GM21447 (cell line): ENCODE data around the gene KCNMB2.
"Not testable (repeated sequence)": the region's sequence is repeated elsewhere in the genome, so short reads cannot be mapped to it uniquely, and the experiment has no call there.

Experiments used
- ATAC-seq: cut with Tn5 transposase; IDR thresholded peaks from one replicate; pipeline ENCODE4 v1.9.1; 2021; ENCODE audit not compliant: unreplicated experiment

The KCNMB2 gene

DNA sequence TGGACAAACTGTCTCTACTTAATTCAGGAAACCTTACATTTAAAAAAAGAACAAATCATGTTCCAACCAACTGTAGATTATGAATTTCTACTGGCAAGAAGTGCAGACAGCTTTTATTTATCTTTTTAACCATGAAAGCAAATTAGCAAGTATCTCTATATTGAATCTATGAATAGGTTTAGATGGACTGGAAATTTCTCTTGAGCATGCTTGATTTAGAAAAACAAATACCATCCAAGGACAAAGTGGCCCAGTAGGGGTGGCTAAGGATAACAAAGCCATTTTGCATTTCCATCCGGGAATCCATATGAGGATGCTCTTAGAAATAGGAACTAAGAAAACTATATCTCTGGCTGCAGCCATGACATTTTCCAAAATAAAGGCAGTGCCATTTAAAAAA, 150.6 kb downstream of the KCNMB2 start:
- no peak for ATAC-seq

DNA sequence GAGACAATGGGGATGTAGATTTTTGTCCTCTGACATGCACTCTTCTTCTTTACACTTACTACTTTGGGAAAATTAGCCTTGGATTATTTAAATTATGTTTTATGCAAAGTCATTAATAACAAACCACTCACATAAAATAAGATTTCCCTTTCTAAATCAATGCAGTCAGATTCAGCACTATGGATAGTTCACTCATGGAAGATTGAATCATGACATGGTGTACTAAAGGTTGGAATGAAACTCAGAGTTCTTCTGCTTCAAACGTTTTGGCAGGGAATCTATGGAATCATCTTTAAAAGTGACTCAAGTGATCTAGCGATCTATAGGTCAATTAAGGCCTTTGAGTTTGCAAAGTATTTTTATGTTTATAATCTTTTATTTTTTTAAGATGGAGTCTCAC, 154.3 kb downstream of the KCNMB2 start:
- ATAC-seq: no peak

DNA sequence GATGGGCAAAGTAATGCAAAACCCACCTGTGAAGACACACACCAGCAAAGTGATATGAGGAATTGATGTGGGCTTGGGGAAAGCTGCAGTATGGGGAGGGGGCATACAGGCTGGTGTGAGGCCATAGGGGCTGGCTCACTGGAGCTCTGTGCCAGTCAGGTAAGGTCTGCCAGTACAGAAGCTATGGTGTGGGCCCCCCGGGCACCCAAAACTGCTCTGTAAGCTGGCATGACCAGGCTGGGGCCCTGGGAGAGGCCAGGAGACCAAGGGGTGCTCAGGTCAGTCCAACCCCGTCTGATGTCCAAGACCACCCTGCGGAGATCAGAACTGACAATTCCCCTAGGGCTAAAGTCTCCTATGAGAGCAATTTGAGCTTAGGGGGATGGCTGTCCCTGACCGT, 163.1 kb downstream of the KCNMB2 start:
- no peak for ATAC-seq

DNA sequence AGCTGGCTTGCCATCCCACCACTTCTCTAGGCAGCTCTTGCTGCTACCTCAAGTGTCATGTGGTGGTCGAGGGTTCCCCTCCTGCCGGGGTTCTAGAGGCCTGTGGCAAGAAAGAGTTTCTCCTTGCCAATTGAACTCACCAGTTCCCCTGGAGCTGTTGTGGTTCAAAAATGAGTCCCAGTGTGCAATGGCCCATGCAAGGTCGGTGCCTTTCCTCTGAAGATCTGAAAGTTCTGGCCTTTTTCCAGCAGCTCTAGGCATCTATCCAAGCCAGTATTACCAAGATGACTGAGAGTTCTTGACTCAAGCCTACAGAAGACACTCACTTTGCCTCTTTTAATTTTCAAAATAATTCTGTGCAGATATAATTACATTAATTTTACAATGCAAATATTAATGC, 163.6 kb downstream of the KCNMB2 start:
- ATAC-seq: peak; percentile 57

DNA sequence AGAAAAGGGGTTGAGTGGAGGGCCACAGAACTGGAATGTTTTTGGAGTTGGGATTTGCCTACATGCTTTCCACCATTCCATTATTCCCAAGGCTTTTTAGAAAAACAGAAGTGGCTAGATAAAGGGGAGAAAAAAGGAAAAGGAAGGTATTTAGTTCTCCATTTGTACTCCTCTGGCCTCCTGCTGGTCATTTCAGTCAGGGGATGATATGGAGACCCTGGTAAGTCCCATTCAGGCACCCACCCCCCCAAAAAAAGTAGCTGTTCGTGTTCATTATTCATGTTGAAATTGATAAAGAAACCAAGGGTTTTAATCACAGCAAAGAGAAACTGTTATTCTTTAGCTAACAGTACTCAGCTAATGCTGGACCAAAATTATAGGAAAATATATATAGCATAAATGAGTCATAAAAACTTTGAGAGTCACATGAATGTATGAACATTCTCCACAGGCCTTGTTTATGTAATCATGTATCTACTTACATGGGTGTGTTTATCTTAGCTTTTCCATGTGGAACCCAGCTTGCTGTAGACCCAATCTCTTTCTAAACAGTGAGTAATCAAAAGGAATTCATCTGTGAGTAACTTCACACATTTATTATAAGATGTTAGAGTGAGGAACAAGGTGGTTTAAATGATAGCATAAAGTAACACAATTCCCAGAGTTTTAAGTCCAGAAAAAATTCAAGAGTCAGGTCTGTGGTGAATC, 167.2 kb downstream of the KCNMB2 start:
- no peak for ATAC-seq

DNA sequence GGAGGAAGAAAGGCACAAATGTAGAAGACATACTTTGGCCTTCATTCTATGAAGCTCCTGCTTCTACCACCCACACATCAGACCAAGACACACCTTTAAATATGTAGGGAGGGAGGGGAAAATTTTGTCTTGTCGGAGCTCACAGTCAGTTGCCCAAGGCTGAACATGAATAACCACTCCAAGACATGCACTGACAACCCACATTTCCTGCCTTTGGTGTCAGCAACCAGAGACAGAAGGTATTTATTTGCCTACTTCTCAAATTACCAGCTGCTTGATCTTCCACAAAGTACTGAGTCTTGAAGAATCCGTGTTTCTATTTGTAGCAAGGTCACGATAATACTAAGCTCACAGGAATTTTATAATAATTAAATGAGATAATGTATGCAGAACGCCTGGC, 169.7 kb downstream of the KCNMB2 start:
- ATAC-seq: no peak

DNA sequence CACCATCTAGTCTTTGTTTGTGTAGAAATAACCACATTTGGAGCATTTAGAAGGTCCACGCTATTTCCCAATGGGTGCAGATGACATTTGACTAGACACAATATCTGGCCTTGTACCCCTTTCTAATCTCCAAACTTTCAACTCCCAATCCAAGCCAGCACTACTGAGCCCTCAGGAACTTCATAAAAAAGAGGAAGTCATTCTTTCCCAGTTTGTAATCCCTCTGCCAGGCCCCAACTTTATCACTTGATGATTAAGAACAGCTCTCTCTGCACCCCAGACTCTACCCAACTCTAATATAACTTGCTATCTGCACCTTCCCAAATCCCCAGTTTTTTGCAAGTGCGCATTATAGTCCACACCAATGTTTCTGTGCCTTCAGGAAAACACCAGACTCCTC, 170.2 kb downstream of the KCNMB2 start:
- ATAC-seq: no peak

DNA sequence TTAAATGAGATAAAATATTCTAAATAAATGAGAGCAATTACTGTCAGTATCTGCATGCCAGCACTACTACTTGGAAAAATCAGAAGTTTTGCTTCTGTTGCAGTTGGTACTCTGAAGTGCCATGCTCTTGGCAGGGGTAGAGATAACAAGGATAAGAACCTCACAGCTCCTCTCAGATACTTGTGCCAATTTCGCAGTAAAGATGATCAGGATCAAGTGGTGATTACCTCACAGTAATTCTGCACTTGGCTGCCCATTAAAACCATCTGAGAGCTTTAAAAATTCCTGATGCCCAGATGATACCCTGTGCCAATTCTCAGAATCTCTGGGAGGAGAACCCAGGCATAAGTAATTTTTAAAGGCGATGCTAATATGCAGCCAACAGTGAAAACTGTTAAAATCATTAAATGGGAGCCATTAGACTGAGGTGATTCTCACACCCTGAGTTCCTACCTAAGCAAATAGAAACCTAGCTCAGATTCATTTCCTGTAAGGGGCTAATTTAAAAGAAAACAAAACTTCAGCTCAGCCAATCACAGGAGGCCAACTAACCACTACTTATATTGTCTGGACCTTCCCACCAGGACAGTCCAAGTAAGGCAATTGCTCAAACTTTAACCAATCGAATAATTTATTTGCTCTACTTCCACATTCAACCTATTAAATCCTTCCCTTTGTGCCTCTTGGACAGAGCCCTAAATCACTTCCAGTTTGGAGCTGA, 171.2 kb downstream of the KCNMB2 start:
- peak; percentile 63 for ATAC-seq

DNA sequence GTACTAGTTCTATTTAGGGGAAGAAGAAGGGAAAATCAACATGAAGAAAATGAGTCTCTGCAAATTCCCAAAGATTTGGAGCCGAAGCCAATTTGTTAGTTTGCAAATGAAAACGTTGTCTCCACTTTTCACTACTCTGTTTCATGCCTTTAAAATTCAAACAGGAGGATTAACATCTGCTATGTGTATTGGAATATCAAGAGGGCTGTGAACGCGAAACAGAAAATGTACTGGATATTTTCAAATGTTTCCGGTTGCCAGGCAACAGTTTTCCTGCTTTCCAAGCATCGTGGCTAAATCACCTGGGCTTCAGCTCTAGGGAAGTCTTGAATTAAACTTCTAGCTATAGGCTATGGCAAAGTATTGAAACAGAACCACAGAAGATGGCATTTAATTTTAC, 172.8 kb downstream of the KCNMB2 start:
- no peak for ATAC-seq

DNA sequence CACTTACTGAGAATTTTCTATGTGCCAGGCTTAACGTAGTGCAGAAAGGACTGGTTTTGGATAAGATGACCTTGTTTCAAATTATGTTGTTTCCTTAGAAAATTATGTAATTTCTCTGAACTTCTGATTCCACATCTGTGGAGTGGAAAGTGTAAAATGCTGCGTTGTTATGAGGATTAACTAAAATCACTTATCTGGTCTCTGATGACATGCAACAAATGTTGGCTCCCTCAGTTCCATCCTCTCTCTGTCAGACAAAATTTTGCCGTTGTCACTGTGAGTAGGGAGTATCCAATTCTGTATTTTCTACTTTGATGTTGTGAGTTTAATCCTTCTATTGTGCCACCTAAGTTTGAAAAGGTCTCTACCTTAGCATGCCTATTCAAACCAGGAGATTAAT, 175.5 kb downstream of the KCNMB2 start:
- no peak for ATAC-seq

DNA sequence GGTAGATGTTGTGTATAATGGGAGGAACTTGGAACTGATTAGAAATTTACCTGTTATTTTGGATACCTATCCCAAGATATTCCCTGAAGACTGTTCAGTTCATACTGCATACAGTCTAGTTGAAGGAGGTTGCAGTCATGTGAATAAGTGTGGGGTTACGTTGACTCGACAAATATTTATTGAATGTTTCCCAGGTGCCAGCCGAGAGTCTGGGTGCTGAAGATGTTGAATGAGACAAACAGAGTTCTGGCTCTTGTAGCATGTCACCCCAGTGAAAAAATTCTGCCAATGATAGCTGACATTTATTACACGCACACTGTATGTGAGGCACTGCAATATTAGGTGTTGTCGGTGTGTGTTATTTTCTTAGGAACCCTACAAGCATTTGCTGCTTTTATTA, 176.0 kb downstream of the KCNMB2 start:
- ATAC-seq: no peak

DNA sequence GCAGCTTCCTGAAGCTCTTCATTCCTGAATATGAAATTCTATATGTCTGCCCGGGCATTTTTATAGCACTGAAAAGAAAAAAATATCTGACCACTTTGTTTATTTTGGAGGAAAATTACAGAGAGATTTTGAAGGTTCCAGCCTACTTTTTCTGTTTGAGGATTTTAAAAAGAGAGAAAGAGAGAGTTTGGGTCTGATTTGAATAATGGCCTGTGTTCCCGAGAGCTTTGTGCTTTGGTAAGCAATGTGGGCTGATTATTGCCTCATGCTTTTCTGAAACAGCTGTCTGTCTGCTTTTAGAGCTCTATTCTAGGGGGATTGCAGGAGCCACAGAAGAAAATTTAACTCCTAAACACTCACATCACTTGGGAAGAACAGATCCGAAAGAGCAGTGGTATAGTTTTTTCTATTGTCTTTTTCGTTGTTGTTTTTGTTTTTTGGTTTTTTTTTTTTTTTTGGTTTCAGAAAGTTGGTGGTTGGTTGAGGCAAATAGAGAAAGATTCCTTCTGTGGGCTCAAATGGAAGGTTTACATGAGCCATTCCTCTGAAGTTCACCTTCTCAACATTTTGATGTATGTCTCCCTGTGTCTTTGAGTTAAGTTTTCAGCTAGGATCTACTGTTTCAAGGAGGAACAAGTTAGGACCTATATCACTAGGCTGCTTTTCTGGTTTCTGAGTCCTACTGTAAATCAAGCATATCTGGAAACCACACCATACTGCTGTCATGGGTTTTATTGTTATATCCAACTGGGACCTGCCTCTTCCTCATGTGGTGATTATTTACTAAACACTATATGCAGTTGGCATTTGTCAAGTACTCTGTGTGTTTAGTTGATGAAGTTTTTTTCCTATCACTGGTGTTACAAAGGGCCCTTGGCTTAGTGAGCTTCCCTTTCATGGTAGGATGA, 178.9 kb downstream of the KCNMB2 start:
- no peak for ATAC-seq

DNA sequence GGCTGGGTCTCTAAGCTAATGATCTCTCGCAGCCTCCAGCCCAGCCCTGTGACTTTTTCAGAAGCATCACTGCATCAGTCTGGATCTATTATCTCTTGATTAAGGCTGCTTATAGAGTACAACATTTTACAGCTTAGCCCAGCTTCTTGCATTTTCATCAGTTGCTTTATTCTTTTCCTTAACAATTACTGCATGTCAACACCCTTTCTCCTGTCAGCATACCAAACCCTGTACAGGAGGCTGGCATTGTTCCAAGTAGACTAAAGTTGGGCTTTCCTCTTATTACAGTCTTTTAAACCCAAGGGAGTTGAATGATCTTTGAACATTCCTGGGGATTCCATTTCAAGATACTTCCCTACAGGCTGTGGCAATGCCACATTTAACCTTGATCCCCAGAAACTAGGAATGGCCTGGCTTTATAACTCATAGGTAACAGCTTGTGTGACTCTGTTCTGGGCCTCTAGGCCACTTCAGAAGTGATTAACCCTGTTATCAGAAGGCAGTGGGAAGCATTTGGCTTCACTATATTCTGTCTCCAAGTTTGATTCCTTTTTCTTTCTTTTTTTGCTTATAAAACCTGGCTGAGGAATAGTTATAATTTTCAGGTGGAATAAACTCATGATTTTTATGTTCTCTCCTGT, 182.9 kb downstream of the KCNMB2 start:
- ATAC-seq: no peak

DNA sequence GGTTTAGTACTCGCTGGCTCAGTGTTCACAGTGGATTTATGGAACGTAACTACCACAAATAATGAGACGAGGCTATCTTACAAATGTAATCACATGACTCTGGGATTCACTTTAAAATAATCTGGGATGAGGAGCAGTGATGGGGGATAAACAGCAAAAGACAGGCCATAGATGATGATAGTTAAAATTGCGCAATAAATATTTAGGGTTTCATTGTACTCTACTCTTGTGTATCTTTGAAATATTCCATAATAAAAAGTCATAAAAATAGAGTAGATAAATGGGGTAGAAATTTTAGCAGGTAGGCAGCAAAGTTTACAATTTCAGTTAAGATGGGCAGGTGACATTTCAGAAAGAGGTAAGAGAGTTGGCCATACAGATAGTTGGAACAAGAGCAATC, 196.6 kb downstream of the KCNMB2 start:
- ATAC-seq: no peak

DNA sequence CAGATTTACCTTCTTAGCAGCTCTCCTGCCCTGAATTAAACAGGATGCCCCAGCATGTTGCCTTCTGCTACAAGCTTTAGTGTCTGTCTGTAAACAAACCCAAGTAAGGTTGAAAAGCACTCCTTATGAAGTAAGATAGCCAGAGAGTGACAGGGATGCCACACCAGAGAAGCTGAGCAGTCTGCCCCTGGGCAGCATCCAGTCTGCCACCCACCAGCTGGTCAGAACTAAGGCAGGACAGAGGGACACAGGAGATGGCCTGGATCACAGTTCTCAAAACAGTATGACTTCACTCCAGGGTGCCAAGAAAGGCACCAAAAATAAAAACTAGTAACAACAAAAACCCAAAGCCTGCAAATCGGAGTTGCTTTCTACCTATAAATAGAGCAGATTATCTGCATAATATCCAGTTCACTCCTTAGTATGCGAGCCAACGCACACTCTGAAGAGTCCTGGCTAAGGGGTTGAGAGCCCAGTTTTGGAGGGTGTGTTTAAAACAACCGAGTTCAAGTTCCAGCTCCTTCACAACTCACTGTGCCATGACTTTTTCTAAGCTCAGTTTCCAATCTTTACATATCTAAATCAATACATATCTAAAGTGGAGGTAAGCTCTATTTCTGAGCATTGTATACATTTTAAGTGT, 198.9 kb downstream of the KCNMB2 start:
- no peak for ATAC-seq

DNA sequence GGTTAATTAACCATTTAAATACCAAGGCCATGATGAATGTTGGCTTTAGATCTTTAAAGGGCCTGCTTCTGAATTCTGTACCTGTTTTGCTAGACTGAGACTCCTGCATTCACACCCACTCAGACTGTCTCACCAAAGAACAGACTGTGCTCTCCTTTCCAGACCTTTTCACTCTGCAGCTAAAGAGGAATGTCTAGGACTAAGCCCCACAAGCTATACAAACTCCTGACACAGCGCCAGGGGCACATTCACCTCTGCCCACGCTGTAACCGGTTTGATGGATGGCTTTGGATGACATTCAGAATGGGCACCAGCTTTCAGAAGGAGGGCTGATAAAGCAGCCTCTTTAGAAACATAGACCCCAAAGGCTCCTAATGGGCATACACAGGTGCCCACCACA, 200.1 kb downstream of the KCNMB2 start:
- ATAC-seq: no peak

DNA sequence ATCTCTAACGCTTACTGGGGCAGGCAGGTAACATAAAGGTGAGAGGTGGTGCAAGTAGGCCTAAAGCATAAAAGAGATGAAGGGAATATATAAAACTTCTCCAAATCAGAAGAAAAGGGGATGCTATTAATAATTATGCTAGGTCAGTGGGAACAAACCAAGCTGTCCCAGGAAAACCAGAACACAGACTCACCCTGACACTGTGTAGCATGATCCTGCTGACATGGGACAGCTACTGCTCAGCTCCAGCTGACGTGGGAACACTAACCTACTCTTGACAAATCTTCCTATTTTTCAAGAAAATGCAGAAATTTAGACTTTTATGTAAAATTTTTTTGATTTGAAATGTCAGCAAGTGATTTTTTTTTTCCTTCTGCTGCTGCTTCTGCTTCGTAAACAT, 203.5 kb downstream of the KCNMB2 start:
- no peak for ATAC-seq

DNA sequence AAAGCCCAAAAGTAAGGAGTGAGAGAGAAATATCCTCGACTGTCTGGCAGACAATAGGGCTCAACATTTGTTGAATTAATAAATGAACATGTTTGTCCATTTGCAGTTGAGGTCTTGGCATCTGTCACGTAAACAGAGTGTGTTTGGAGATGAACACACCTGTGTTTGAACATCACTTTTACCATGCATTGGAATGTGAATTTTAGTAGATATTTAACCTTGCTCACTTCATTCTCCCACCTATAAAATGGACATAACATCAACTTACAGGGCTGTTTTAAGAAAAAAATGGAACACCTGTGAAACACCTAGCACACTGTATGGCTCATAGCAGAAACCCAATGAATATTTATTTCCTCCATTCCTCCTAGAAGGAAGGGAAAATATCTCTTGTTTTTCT, 204.8 kb downstream of the KCNMB2 start:
- no peak for ATAC-seq

DNA sequence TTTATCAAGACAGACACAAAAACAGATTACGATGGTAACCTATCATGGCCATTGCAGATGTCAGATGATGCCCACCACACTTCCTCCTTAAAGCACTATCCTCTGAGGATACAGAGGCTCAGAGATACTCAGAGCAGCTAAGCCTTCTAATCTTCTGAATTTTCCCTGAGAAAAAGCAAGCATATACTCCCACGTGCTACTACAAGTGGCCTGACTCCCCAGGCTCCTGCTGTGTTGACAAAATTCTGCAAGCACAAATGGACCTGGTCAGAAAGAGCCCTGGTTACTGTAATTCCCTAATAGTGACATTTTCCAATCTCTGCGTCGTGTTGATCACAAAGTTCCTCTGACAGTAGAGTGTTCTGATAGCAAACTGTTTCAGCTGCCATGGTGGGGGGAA, 207.1 kb downstream of the KCNMB2 start:
- no peak for ATAC-seq

DNA sequence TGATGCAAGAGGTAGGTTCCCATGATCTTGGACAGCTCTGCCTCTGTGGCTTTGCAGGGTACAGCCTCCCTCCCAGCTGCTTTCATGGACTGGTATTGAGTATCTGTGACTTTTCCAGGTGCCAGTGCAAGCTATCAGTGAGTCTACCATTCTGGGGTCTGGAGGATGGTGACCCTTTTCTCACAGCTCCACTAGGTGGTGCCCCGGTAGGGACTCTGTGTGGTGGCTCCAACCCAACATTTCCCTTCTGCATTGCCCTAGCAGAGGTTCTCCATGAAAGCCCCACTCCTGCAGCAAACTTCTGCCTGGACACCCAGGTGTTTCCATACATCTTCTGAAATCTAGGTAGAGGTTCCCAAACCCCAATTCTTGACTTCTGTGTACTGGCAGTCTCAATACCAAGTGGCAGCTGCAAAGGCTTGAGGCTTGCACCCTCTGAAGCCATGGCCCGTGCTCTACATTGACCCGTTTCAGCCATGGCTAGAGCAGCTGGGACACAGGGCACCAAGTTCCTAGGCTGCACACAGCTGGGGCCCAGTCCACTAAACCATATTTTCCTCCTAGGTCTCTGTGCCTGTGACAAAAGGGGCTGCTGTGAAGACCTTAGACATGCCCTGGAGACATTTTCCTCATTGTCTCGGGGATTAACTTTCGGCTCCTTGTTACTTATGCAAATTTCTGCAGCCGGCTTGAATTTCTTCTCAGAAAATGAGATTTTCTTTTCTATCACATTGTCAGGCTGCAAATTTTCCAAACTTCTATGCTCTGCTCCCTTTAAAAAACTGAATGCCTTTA, 209.8 kb downstream of the KCNMB2 start:
- ATAC-seq: not testable (repeated sequence)
